Ectodermal cell (in vitro differentiated cells): Measurements from ENCODE around the gene IGF2R.

Experiments used
- H3K27ac ChIP-seq: 2 replicates; pipeline ENCODE4 v1.7.0; 2013; ENCODE audit warnings: mild to moderate bottlenecking, low read depth, low read length; ENCODE audit not compliant: insufficient read depth, poor library complexity, severe bottlenecking
- H3K27me3 ChIP-seq: 2 replicates; pipeline ENCODE4 v1.7.0; 2013; ENCODE audit warnings: mild to moderate bottlenecking, low read length; ENCODE audit not compliant: insufficient read depth, control insufficient read depth, poor library complexity, severe bottlenecking
- H3K36me3 ChIP-seq: one replicate; pipeline ENCODE4 v1.7.0; 2013; ENCODE audit warnings: low read length; ENCODE audit not compliant: control insufficient read depth, insufficient read depth
- H3K4me1 ChIP-seq: one replicate; pipeline ENCODE4 v1.7.0; 2013; ENCODE audit warnings: low read length; ENCODE audit not compliant: control insufficient read depth, insufficient read depth
- H3K4me3 ChIP-seq: 2 replicates; pipeline ENCODE4 v1.7.0; 2013; ENCODE audit warnings: low read depth, low read length, control low read depth; ENCODE audit not compliant: insufficient read depth
- H3K9me3 ChIP-seq: 2 replicates; pipeline ENCODE4 v1.7.0; 2013; ENCODE audit warnings: mild to moderate bottlenecking, low read length, moderate library complexity; ENCODE audit not compliant: control insufficient read depth
- WGBS, 2 experiments: methylation state at CpG; one replicate each; pipeline ENCODE4 v1.1.7; 2013; ENCODE audit warnings: missing lambda C conversion rate in 2 of 2; 5-methylcytosine and 5-hydroxymethylcytosine counted together

The IGF2R gene

GRCh38 chr6:160005861-160006540, 37.1 kb downstream of the IGF2R start:
- H3K27ac ChIP-seq, result no peak overlapping the region
- 97% methylated on average over 57 of the region's 57 CpGs for WGBS, 2 experiments
- peaks cover 10% of the 10 kb centered on the region for H3K36me3 ChIP-seq
- H3K4me1 ChIP-seq, result no peaks in the 10 kb centered on the region
- H3K27me3 ChIP-seq, result no peaks in the 10 kb centered on the region
- H3K9me3 ChIP-seq, result no peaks in the 10 kb centered on the region
- no peak overlapping the region for H3K4me3 ChIP-seq

GRCh38 chr6:160007145-160007544, 38.3 kb downstream of the IGF2R start:
- no peak overlapping the region for H3K27ac ChIP-seq
- H3K4me3 ChIP-seq, result no peak overlapping the region
- no peaks in the 10 kb centered on the region for H3K27me3 ChIP-seq
- peaks cover 13% of the 10 kb centered on the region for H3K36me3 ChIP-seq
- WGBS, 2 experiments, result 94 to 100% methylated on average over 1 of the region's 1 CpG
- H3K9me3 ChIP-seq, result no peaks in the 10 kb centered on the region
- H3K4me1 ChIP-seq, result no peaks in the 10 kb centered on the region

GRCh38 chr6:160007611-160008010, 38.7 kb downstream of the IGF2R start:
- 95 to 100% methylated on average over 1 to 2 of the region's 2 CpGs for WGBS, 2 experiments

GRCh38 chr6:160010067-160010466, 41.2 kb downstream of the IGF2R start:
- 92 to 93% methylated on average over 8 of the region's 8 CpGs for WGBS, 2 experiments

More at GRCh38 chr6:160007611-160008010, 38.7 kb downstream of the IGF2R start:
- no peak overlapping the region for H3K4me3 ChIP-seq
- H3K36me3 ChIP-seq, result peaks cover 13% of the 10 kb centered on the region
- H3K27ac ChIP-seq, result no peak overlapping the region
- H3K4me1 ChIP-seq, result no peaks in the 10 kb centered on the region
- H3K27me3 ChIP-seq, result no peaks in the 10 kb centered on the region
- H3K9me3 ChIP-seq, result no peaks in the 10 kb centered on the region

GRCh38 chr6:160013987-160014868, 45.3 kb downstream of the IGF2R start:
- Histone ChIP-seq H3K27me3 (no peaks in the 10 kb centered on the region), H3K36me3 (peaks cover 13% of the 10 kb centered on the region), H3K4me3 (no peak overlapping the region), H3K27ac (no peak overlapping the region), H3K4me1 (no peaks in the 10 kb centered on the region), H3K9me3 (no peaks in the 10 kb centered on the region)
- 84 to 92% methylated on average over 3 to 4 of the region's 4 CpGs for WGBS, 2 experiments

More at GRCh38 chr6:160010067-160010466, 41.2 kb downstream of the IGF2R start:
- Histone ChIP-seq H3K27ac (no peak overlapping the region), H3K27me3 (no peaks in the 10 kb centered on the region), H3K4me1 (no peaks in the 10 kb centered on the region), H3K4me3 (no peak overlapping the region), H3K9me3 (no peaks in the 10 kb centered on the region), H3K36me3 (peaks cover 13% of the 10 kb centered on the region)

- H3K27me3 ChIP-seq, result no peaks in the 10 kb centered on the region
- no peak overlapping the region for H3K4me3 ChIP-seq
- no peaks in the 10 kb centered on the region for H3K4me1 ChIP-seq
- no peaks in the 10 kb centered on the region for H3K9me3 ChIP-seq
- 91% methylated on average over 2 of the region's 2 CpGs for WGBS, 2 experiments
- H3K27ac ChIP-seq, result no peak overlapping the region
- H3K36me3 ChIP-seq, result peaks cover 13% of the 10 kb centered on the region
These were observed 45.9 kb downstream of the IGF2R start for GRCh38 chr6:160014869-160015182.

GRCh38 chr6:160015778-160016684, 47.1 kb downstream of the IGF2R start:
- Histone ChIP-seq H3K27ac (no peak overlapping the region), H3K27me3 (no peaks in the 10 kb centered on the region), H3K9me3 (no peaks in the 10 kb centered on the region), H3K4me3 (no peak overlapping the region), H3K4me1 (no peaks in the 10 kb centered on the region), H3K36me3 (peaks cover 3% of the 10 kb centered on the region)
- WGBS, 2 experiments, result 93 to 94% methylated on average over 10 of the region's 10 CpGs

- 76 to 86% methylated on average over 1 of the region's 1 CpG for WGBS, 2 experiments
- H3K9me3 ChIP-seq, result no peaks in the 10 kb centered on the region
- H3K4me1 ChIP-seq, result no peaks in the 10 kb centered on the region
- no peak overlapping the region for H3K4me3 ChIP-seq
- H3K27ac ChIP-seq, result no peak overlapping the region
- peaks cover 7% of the 10 kb centered on the region for H3K36me3 ChIP-seq
- H3K27me3 ChIP-seq, result no peaks in the 10 kb centered on the region
These were observed 53.2 kb downstream of the IGF2R start for GRCh38 chr6:160022101-160022500.

- no peaks in the 10 kb centered on the region for H3K27me3 ChIP-seq
- H3K27ac ChIP-seq, result no peak overlapping the region
- H3K4me3 ChIP-seq, result no peak overlapping the region
- no peaks in the 10 kb centered on the region for H3K9me3 ChIP-seq
- WGBS, 2 experiments, result 90 to 96% methylated on average over 3 of the region's 3 CpGs
- no peaks in the 10 kb centered on the region for H3K4me1 ChIP-seq
- peaks cover 10% of the 10 kb centered on the region for H3K36me3 ChIP-seq
These were observed 53.9 kb downstream of the IGF2R start for GRCh38 chr6:160022793-160023192.

GRCh38 chr6:160024152-160024551, 55.3 kb downstream of the IGF2R start:
- H3K4me1 ChIP-seq, result no peaks in the 10 kb centered on the region
- peaks cover 10% of the 10 kb centered on the region for H3K36me3 ChIP-seq
- H3K27ac ChIP-seq, result no peak overlapping the region
- H3K4me3 ChIP-seq, result no peak overlapping the region
- 94% methylated on average over 8 of the region's 8 CpGs for WGBS, 2 experiments
- H3K27me3 ChIP-seq, result no peaks in the 10 kb centered on the region
- H3K9me3 ChIP-seq, result no peaks in the 10 kb centered on the region
